ENCODE results near the gene FUS. TPM values are rescaled to one million over a fixed set of nuclear protein-coding genes. Genes with fewer than 3 reads are reported as not detected.

The FUS gene
- total and polyA plus RNA-seq, 2 of the 13 experiments (the other 11 are each of a cell fraction or from before 2014, with no cell fraction given) = 68.1 to 168 TPM

- TF ChIP-seq ZNF318 (CRISPR knock-in tag; IDR thresholded peaks at IDR 0.05) = 0 out of 2 replicates have a peak, but pooled peaks have one; percentile 57
- 0 out of 2 replicates have a peak, but pooled peaks have one; percentile 17 for TF ChIP-seq ZNF484 (CRISPR knock-in tag; IDR thresholded peaks at IDR 0.05; ENCODE audit: borderline replicate concordance, low read depth)
- peak; percentile 52 for TF ChIP-seq ZNF781 (CRISPR knock-in tag; IDR thresholded peaks at IDR 0.05; ENCODE audit: borderline replicate concordance, not compliant biosample characterization)
- peak; percentile 43; the same call in 1 of the 2 replicates for TF ChIP-seq HDAC1 (CRISPR knock-in tag; IDR thresholded peaks at IDR 0.05)
- peak; percentile 44; the same call in 1 of the 2 replicates for TF ChIP-seq SALL2 (CRISPR knock-in tag; IDR thresholded peaks at IDR 0.05)
- peak; percentile 16 for TF ChIP-seq XRCC5 (optimal IDR thresholded peaks at IDR 0.05; ENCODE audit: low read length)
- TF ChIP-seq, protein P1, sequence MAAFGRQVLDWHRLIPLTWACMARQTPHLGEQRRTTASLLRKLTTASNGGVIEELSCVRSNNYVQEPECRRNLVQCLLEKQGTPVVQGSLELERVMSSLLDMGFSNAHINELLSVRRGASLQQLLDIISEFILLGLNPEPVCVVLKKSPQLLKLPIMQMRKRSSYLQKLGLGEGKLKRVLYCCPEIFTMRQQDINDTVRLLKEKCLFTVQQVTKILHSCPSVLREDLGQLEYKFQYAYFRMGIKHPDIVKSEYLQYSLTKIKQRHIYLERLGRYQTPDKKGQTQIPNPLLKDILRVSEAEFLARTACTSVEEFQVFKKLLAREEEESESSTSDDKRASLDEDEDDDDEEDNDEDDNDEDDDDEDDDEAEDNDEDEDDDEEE (CRISPR knock-in tag; IDR thresholded peaks at IDR 0.05) = no peak
- TF ChIP-seq ZBTB43 (CRISPR knock-in tag; conservative IDR thresholded peaks at IDR 0.05) = no peak
- TF ChIP-seq, protein P2, sequence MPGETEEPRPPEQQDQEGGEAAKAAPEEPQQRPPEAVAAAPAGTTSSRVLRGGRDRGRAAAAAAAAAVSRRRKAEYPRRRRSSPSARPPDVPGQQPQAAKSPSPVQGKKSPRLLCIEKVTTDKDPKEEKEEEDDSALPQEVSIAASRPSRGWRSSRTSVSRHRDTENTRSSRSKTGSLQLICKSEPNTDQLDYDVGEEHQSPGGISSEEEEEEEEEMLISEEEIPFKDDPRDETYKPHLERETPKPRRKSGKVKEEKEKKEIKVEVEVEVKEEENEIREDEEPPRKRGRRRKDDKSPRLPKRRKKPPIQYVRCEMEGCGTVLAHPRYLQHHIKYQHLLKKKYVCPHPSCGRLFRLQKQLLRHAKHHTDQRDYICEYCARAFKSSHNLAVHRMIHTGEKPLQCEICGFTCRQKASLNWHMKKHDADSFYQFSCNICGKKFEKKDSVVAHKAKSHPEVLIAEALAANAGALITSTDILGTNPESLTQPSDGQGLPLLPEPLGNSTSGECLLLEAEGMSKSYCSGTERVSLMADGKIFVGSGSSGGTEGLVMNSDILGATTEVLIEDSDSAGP (CRISPR knock-in tag; IDR thresholded peaks at IDR 0.05; ENCODE audit: borderline replicate concordance) = peak; percentile 45; the same call in 1 of the 2 replicates
- no peak for TF ChIP-seq GLMP (CRISPR knock-in tag; IDR thresholded peaks at IDR 0.05; ENCODE audit: borderline replicate concordance)
- no peak for TF ChIP-seq SNRNP70 (IDR thresholded peaks at IDR 0.05; ENCODE audit: low read depth, low read length)
- TF ChIP-seq ZNF143 (CRISPR knock-in tag; IDR thresholded peaks at IDR 0.05) = 0 out of 2 replicates have a peak, but pooled peaks have one; percentile 29
- no peak for TF ChIP-seq SOX5 (CRISPR knock-in tag; IDR thresholded peaks at IDR 0.05; ENCODE audit: borderline replicate concordance)
Observed at GRCh38 chr16:31202414-31203375, 22.8 kb downstream of the FUS start, which contains the start of gene PYCARD (continued).

Measured in HepG2 (cell line).